ENCODE data around the gene TFEB. TPM values are rescaled to one million over a fixed set of nuclear protein-coding genes. Genes with fewer than 3 reads are reported as not detected.

The TFEB gene
- total and polyA plus RNA-seq, 4 donors, result 1.1 to 6.2 (median 3.8) TPM

GRCh38 chr6:41748102-41748477, 12.7 kb upstream of the TFEB start:
- WGBS, result 96% methylated on average over 6 of the region's 6 CpGs
- H3K4me3 ChIP-seq (ENCODE audit: low read depth in 1 of 3, low read length in 3 of 3), result no peak overlapping the region

GRCh38 chr6:41747256-41748101, 12.1 kb upstream of the TFEB start, which contains the start of gene PGC:
Gene PGC, minus strand, starts transcription at chr6:41747397. Its CDS starts 63 bp downstream, at chr6:41747334.
- DNase-seq (ENCODE audit: low spot score), result no peak
- no peak within 1 kb of the TSS for H3K9ac ChIP-seq (ENCODE audit: low read depth in 1 of 2, low read length in 2 of 2)
- H3K9me3 ChIP-seq (ENCODE audit: control insufficient read depth in 4 of 4, low read length in 3 of 4), result no peaks in the 10 kb centered on the region
- H3K4me1 ChIP-seq (ENCODE audit: control insufficient read depth in 4 of 4, insufficient read depth in 4 of 4, low read length in 3 of 4), result no peaks in the 10 kb centered on the region
- no peak within 1 kb of the TSS for H3K4me3 ChIP-seq (ENCODE audit: low read depth in 1 of 3, low read length in 3 of 3)
- no peak within 1 kb of the TSS for H3K27ac ChIP-seq (ENCODE audit: low read depth in 1 of 2, low read length in 2 of 2)
- TF ChIP-seq CTCF (IDR thresholded peaks at IDR 0.05; ENCODE audit: low read depth, low read length, missing input control) (no peak), YY1 (IDR thresholded peaks at IDR 0.05) (no peak), GABPA (IDR thresholded peaks at IDR 0.05 in 1 of 2, conservative IDR thresholded peaks at IDR 0.05 in 1 of 2) (no peak)
- no peaks in the 10 kb centered on the region for H3K36me3 ChIP-seq (ENCODE audit: control insufficient read depth in 4 of 4, insufficient read depth in 3 of 4, low read depth in 1 of 4, low read length in 3 of 4)
- WGBS, result 79% methylated on average over 15 of the region's 15 CpGs
- no peaks in the 10 kb centered on the region for H3K27me3 ChIP-seq (ENCODE audit: control insufficient read depth in 4 of 4, insufficient read depth in 4 of 4, low read length in 3 of 4)

More at GRCh38 chr6:41748102-41748477, 12.7 kb upstream of the TFEB start:
- Histone ChIP-seq H3K4me1 (ENCODE audit: control insufficient read depth in 4 of 4, insufficient read depth in 4 of 4, low read length in 3 of 4) (no peaks in the 10 kb centered on the region), H3K27ac (ENCODE audit: low read depth in 1 of 2, low read length in 2 of 2) (no peak overlapping the region), H3K27me3 (ENCODE audit: control insufficient read depth in 4 of 4, insufficient read depth in 4 of 4, low read length in 3 of 4) (no peaks in the 10 kb centered on the region), H3K36me3 (ENCODE audit: control insufficient read depth in 4 of 4, insufficient read depth in 3 of 4, low read depth in 1 of 4, low read length in 3 of 4) (no peaks in the 10 kb centered on the region), H3K9ac (ENCODE audit: low read depth in 1 of 2, low read length in 2 of 2) (no peak overlapping the region), H3K9me3 (ENCODE audit: control insufficient read depth in 4 of 4, low read length in 3 of 4) (no peaks in the 10 kb centered on the region)
- no peak for DNase-seq (ENCODE audit: low spot score)
- TF ChIP-seq REST (IDR thresholded peaks at IDR 0.05) (no peak), GABPA (IDR thresholded peaks at IDR 0.05 in 1 of 2, conservative IDR thresholded peaks at IDR 0.05 in 1 of 2) (no peak), FOXA1 (IDR thresholded peaks at IDR 0.05) (no peak), RAD21 (IDR thresholded peaks at IDR 0.05) (no peak), YY1 (IDR thresholded peaks at IDR 0.05) (no peak), ZBTB33 (IDR thresholded peaks at IDR 0.05) (no peak), TAF1 (conservative IDR thresholded peaks at IDR 0.05) (no peak)

Measured in liver (tissue), 9 donors.